ENCODE data around the gene TRIM37. TPM values are rescaled to one million over a fixed set of nuclear protein-coding genes. Genes with fewer than 3 reads are reported as not detected.

The TRIM37 gene
- total and polyA plus RNA-seq, 2 donors (not counting 1 experiment from before 2014, with no cell fraction given), result 5.1 to 28.3 TPM

GRCh38 chr17:59149841-59150511 is 43.3 kb upstream of the TRIM37 start:
- intact Hi-C loops (cut with micrococcal nuclease), result no loop called here

DNA sequence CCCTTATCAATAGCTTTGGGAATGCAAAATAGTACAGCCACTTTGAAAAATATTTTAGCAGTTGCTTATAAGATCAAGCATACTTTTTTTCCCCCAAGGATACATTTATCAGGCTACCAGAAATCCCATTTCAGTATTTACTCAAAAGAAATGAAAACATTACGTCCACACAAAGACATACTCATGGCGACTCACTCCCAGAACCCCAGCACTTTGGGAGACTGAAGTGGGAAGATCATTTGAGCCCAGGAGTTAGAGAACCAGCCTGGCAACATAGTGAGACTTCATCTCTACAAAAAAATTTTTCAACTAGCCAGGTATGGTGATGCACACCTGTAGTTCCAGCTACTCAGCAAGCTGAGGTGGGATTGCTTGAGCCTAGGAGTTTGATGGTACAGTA is 42.4 kb upstream of the TRIM37 start:
- no peak for TF ChIP-seq EZH2 (IDR thresholded peaks at IDR 0.05; ENCODE audit: borderline replicate concordance, insufficient read depth, low read depth, low read length, poor library complexity, severe bottlenecking)
- TF ChIP-seq, protein P1, sequence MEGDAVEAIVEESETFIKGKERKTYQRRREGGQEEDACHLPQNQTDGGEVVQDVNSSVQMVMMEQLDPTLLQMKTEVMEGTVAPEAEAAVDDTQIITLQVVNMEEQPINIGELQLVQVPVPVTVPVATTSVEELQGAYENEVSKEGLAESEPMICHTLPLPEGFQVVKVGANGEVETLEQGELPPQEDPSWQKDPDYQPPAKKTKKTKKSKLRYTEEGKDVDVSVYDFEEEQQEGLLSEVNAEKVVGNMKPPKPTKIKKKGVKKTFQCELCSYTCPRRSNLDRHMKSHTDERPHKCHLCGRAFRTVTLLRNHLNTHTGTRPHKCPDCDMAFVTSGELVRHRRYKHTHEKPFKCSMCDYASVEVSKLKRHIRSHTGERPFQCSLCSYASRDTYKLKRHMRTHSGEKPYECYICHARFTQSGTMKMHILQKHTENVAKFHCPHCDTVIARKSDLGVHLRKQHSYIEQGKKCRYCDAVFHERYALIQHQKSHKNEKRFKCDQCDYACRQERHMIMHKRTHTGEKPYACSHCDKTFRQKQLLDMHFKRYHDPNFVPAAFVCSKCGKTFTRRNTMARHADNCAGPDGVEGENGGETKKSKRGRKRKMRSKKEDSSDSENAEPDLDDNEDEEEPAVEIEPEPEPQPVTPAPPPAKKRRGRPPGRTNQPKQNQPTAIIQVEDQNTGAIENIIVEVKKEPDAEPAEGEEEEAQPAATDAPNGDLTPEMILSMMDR (IDR thresholded peaks at IDR 0.05), result no peak
- peaks cover 2 to 6% of the 10 kb centered on the region in 2 donors for H3K4me1 ChIP-seq (ENCODE audit: control insufficient read depth in 2 of 2, insufficient read depth in 2 of 2, low read length in 2 of 2)
- H3K27ac ChIP-seq (ENCODE audit: low read length in 2 of 2), result no peak overlapping the region
- H2AFZ ChIP-seq (ENCODE audit: insufficient read depth, low read depth, low read length, poor library complexity, severe bottlenecking), result no peak overlapping the region
- no peaks in the 10 kb centered on the region for H3K27me3 Mint-ChIP-seq
- CTCF ChIA-PET, result no interaction called here
- no peak for DNase-seq
- H3K27me3 ChIP-seq (replicated peaks in 1 of 4; ENCODE audit: control extremely low read depth in 1 of 4, control insufficient read depth in 3 of 4, insufficient read depth in 4 of 4, low read length in 3 of 4), result no peaks in the 10 kb centered on the region
- H3K79me2 ChIP-seq (ENCODE audit: control insufficient read depth, insufficient read depth, low read length), result peaks cover 92% of the 10 kb centered on the region
- H3K4me1 Mint-ChIP-seq, result peaks cover 12% of the 10 kb centered on the region
- H3K4me3 ChIP-seq (ENCODE audit: control extremely low read depth in 1 of 5, extremely low read depth in 1 of 5, insufficient read depth in 1 of 5, low read depth in 2 of 5, low read length in 4 of 5), result no peak overlapping the region
- no peak overlapping the region for H3K4me3 Mint-ChIP-seq
- POLR2A ChIA-PET, result no interaction called here
- H3K27ac Mint-ChIP-seq, result no peak overlapping the region
- WGBS (ENCODE audit: insufficient coverage), result no CpG with 5 or more reads among the region's 2 CpGs
- H3K9me3 Mint-ChIP-seq (ENCODE audit: insufficient read depth), result no peaks in the 10 kb centered on the region
- no peaks in the 10 kb centered on the region for H3K36me3 ChIP-seq (replicated peaks in 1 of 2; ENCODE audit: control extremely low read depth in 1 of 2, control insufficient read depth in 1 of 2, extremely low read depth in 1 of 2, insufficient read depth in 2 of 2, low read length in 1 of 2)
- no peak overlapping the region for H3K4me2 ChIP-seq (replicated peaks; ENCODE audit: low read depth, low read length, poor library complexity, severe bottlenecking)
- H4K20me1 ChIP-seq (ENCODE audit: control insufficient read depth, insufficient read depth, low read length, poor library complexity, severe bottlenecking), result no peaks in the 10 kb centered on the region
- no peak for ATAC-seq (ENCODE audit: low read depth)
- H3K9me3 ChIP-seq (ENCODE audit: control extremely low read depth in 1 of 3, control insufficient read depth in 2 of 3, insufficient read depth in 1 of 3, low read length in 2 of 3), result no peaks in the 10 kb centered on the region
- intact Hi-C loops (cut with micrococcal nuclease), result no loop called here
- H3K9ac ChIP-seq (ENCODE audit: low read length), result no peak overlapping the region

More at GRCh38 chr17:59149841-59150511, 43.3 kb upstream of the TRIM37 start:
- Histone ChIP-seq H3K4me3 (ENCODE audit: control extremely low read depth in 1 of 5, extremely low read depth in 1 of 5, insufficient read depth in 1 of 5, low read depth in 2 of 5, low read length in 4 of 5) (no peak overlapping the region), H2AFZ (ENCODE audit: insufficient read depth, low read depth, low read length, poor library complexity, severe bottlenecking) (no peak overlapping the region), H3K27ac (ENCODE audit: low read length in 2 of 2) (no peak overlapping the region), H3K27me3 (replicated peaks in 1 of 4; ENCODE audit: control extremely low read depth in 1 of 4, control insufficient read depth in 3 of 4, insufficient read depth in 4 of 4, low read length in 3 of 4) (no peaks in the 10 kb centered on the region), H3K36me3 (replicated peaks in 1 of 2; ENCODE audit: control extremely low read depth in 1 of 2, control insufficient read depth in 1 of 2, extremely low read depth in 1 of 2, insufficient read depth in 2 of 2, low read length in 1 of 2) (no peaks in the 10 kb centered on the region), H3K9ac (ENCODE audit: low read length) (no peak overlapping the region), H4K20me1 (ENCODE audit: control insufficient read depth, insufficient read depth, low read length, poor library complexity, severe bottlenecking) (no peaks in the 10 kb centered on the region), H3K9me3 (ENCODE audit: control extremely low read depth in 1 of 3, control insufficient read depth in 2 of 3, insufficient read depth in 1 of 3, low read length in 2 of 3) (no peaks in the 10 kb centered on the region), H3K4me1 (ENCODE audit: control insufficient read depth in 2 of 2, insufficient read depth in 2 of 2, low read length in 2 of 2) (peaks cover 3 to 8% of the 10 kb centered on the region in 2 donors), H3K4me2 (replicated peaks; ENCODE audit: low read depth, low read length, poor library complexity, severe bottlenecking) (no peak overlapping the region), H3K79me2 (ENCODE audit: control insufficient read depth, insufficient read depth, low read length) (peaks cover 89% of the 10 kb centered on the region)
- 87% methylated on average over 2 of the region's 5 CpGs for WGBS (ENCODE audit: insufficient coverage)
- Mint-ChIP-seq H3K9me3 (ENCODE audit: insufficient read depth) (no peaks in the 10 kb centered on the region), H3K27ac (no peak overlapping the region), H3K4me3 (no peak overlapping the region), H3K27me3 (no peaks in the 10 kb centered on the region), H3K4me1 (peaks cover 15% of the 10 kb centered on the region)
- DNase-seq, result no peak
- TF ChIP-seq, protein P1 (IDR thresholded peaks at IDR 0.05), result no peak
- TF ChIP-seq EZH2 (IDR thresholded peaks at IDR 0.05; ENCODE audit: borderline replicate concordance, insufficient read depth, low read depth, low read length, poor library complexity, severe bottlenecking), result no peak
- ChIA-PET CTCF (interaction anchor here (0.7 kb wide), 1 partner anchor 17 kb away, joined by 3 read pairs; no protein-coding TSS in a partner anchor), POLR2A (no interaction called here)
- ATAC-seq (ENCODE audit: low read depth), result no peak

Data from B cell (primary cell).